ENCODE results near the gene NPIPA8. TPM values are rescaled to one million over a fixed set of nuclear protein-coding genes. Genes with fewer than 3 reads are reported as not detected.
"Not testable (repeated sequence)": the region's sequence is repeated elsewhere in the genome, so short reads cannot be mapped to it uniquely, and the experiment has no call there.

NPIPA8 gene
- total RNA-seq, 1 donor from 2014 or later: 0.16 TPM

DNA sequence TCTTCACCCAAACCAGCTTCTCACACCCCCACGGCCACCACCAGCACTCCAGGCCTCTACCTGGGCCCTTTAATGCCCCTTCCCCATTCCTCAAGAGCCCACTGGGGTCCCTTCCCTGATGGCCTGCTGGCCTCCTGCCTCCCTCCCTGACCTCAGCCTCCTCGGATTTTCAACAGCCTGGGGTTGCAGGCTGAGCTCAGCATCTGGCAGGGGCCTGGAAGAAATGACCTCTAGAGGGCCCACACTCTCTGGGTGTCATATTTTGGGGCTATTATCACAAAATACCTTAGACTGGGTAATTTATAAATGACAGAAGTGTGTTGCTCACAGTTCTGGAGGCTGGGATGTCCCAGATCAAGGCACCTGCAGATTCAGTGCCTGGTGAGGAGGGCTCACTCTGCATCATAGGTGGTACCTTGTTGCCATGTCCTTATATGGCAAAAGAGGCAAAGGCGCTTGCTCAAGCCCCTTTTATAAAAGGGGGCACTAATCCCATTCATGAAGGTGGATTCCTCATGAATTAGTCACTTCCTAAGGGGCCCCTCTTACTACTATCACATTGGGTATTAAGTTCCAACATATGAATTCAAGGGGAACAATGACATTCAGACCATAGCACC is 43.1 kb downstream of the NPIPA8 start:
- ATAC-seq; intact Hi-C loops (cut with DNase I); DNase-seq (ENCODE audit: missing footprints): not testable (repeated sequence)

- intact Hi-C loops (cut with DNase I); ATAC-seq; DNase-seq (ENCODE audit: missing footprints): not testable (repeated sequence)
These were observed 45.6 kb downstream of the NPIPA8 start for GRCh38 chr16:18290959-18291358.

GRCh38 chr16:18286342-18286741 is 50.2 kb downstream of the NPIPA8 start:
- intact Hi-C loops (cut with DNase I); ATAC-seq; DNase-seq (ENCODE audit: missing footprints): not testable (repeated sequence)

GRCh38 chr16:18280319-18280718 is 56.2 kb downstream of the NPIPA8 start:
- DNase-seq (ENCODE audit: missing footprints); intact Hi-C loops (cut with DNase I); ATAC-seq: not testable (repeated sequence)

DNA sequence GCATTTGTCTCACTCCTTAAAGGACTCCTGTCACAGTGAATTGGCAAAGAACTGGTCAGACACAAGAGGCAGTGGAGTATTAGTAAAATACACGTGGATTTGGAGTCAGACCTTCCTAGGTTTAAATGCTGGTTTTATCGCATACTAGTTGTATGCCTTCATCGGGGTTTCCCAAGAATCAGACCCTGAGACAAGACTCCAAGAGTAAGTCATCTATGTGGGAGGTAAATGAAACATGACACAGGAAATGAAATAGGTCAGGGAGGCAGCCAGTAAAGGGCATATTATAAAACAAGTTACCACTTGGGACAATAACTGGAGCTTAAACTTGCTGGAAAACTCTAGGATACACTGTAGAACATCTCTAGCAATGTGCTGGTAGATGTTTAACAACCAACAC is 59.8 kb downstream of the NPIPA8 start:
- ATAC-seq; intact Hi-C loops (cut with DNase I); DNase-seq (ENCODE audit: missing footprints): not testable (repeated sequence)

DNA sequence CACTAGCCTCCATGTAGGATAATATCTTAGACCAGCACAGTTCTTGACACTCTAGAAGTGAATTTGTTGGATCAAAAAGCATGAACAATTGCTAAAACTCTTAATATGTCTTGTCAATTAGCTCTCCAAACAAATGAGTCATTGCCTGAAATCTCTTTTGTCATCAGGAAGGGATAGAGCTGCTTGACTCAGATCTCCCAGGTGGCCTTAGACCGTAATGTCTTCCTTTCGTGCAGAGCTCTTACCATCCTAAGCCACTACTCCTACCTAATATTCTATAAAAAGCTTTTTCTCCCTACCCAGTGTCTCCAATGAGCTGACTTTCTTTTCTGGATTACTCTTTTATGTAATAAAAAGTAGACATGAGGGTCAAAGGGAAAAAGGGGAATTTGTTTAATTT is 66.4 kb downstream of the NPIPA8 start:
- ATAC-seq; DNase-seq (ENCODE audit: missing footprints); intact Hi-C loops (cut with DNase I): not testable (repeated sequence)

Small RNAs within 50 kb of the gene (microRNA-seq; reads per million reads assigned to microRNA genes)
- gene MIR6511A4: not detected
- not detected for gene MIR6770-3

Other genes starting within 250 kb of the NPIPA8 start
- gene NOMO2, start 225.4 kb upstream of the NPIPA8 start, total RNA-seq: 175 TPM

Data from Right ventricle myocardium inferior (tissue), 1 donor.